GM12891 (cell line): ENCODE results near the gene UQCR11.
A peak's percentile ranks its signal among the peaks of the same experiment; 100 is the strongest.
"Not testable (repeated sequence)": the region's sequence is repeated elsewhere in the genome, so short reads cannot be mapped to it uniquely, and the experiment has no call there.

Experiments used
- DNase-seq: peaks from one replicate; pipeline ENCODE4 v3.0.0; 2011; ENCODE audit warnings: low spot score; ENCODE audit not compliant: insufficient read length
- FAIRE-seq: peaks from 2 replicates; lab custom pipeline; 2011; peaks lifted over from hg19 to GRCh38; lab: Jason Lieb, UNC
- PAX5 ChIP-seq: IDR thresholded peaks from 2 replicates; pipeline ENCODE4 v1.6.1; 2011; ENCODE audit warnings: low read length, moderate library complexity, mild to moderate bottlenecking; ENCODE audit not compliant: insufficient read depth, severe bottlenecking
- POLR2A ChIP-seq: IDR thresholded peaks from 2 replicates; pipeline ENCODE4 v1.6.1; 2011; ENCODE audit warnings: low read depth, low read length, control low read depth
- POLR2AphosphoS5 ChIP-seq: IDR thresholded peaks from 2 replicates; pipeline ENCODE4 v1.6.1; 2011; ENCODE audit warnings: low read depth, low read length, control low read depth
- POU2F2 ChIP-seq: IDR thresholded peaks from 2 replicates; pipeline ENCODE4 v1.6.1; 2011; ENCODE audit warnings: low read depth, mild to moderate bottlenecking, control low read depth, low read length, moderate library complexity
- SPI1 ChIP-seq: IDR thresholded peaks from 2 replicates; pipeline ENCODE4 v1.6.1; 2011; ENCODE audit warnings: low read depth, low read length, control low read depth
- TAF1 ChIP-seq: IDR thresholded peaks from 2 replicates; pipeline ENCODE4 v1.6.1; 2011; ENCODE audit warnings: low read depth, low read length, control low read depth

Gene UQCR11

GRCh38 chr19:1648920-1649541 is 43.8 kb upstream of the UQCR11 start:
- DNase-seq (no peak), FAIRE-seq (no peak)
- TF ChIP-seq POU2F2: no peak
- TF ChIP-seq PAX5: no peak
- TF ChIP-seq POLR2A: no peak
- TF ChIP-seq POLR2AphosphoS5: no peak
- TF ChIP-seq TAF1: no peak
- TF ChIP-seq SPI1: no peak

DNA sequence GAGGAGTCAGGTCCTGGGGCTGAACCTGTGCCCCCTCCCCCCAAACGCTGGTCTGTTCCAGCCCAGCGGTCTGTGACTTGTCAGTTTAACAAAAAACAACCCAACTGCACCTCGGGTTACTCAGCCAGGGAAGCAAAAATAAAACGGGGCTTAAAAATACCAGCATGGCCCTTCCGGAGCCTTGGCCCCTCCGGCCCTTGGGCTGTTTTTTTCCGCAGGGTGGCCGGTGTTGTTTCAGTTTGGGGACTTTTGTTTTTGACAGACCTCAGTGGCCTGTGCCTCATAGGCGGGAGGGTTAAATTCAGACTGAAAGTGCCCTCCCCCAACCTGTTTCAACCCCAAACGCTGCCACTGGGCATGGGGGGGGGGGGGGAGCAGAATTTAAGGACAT is 43.2 kb upstream of the UQCR11 start:
- peak; percentile 76 for DNase-seq
- TF ChIP-seq POLR2AphosphoS5 (no peak), POLR2A (no peak), TAF1 (0 out of 2 replicates have a peak, but pooled peaks have one; percentile 7), POU2F2 (no peak), PAX5 (peak; percentile 93), SPI1 (no peak)
- no peak for FAIRE-seq

- DNase-seq (no peak), FAIRE-seq (peak; percentile 89)
- TF ChIP-seq POLR2AphosphoS5 (no peak; the same call in 1 of the 2 replicates), POU2F2 (no peak), PAX5 (no peak), POLR2A (no peak), TAF1 (no peak), SPI1 (no peak)
Observed at GRCh38 chr19:1647501-1648458, 42.5 kb upstream of the UQCR11 start.

- DNase-seq: no peak
- FAIRE-seq: no peak
- no peak for TF ChIP-seq POU2F2
Observed at GRCh38 chr19:1646659-1647453, 41.6 kb upstream of the UQCR11 start.

DNA sequence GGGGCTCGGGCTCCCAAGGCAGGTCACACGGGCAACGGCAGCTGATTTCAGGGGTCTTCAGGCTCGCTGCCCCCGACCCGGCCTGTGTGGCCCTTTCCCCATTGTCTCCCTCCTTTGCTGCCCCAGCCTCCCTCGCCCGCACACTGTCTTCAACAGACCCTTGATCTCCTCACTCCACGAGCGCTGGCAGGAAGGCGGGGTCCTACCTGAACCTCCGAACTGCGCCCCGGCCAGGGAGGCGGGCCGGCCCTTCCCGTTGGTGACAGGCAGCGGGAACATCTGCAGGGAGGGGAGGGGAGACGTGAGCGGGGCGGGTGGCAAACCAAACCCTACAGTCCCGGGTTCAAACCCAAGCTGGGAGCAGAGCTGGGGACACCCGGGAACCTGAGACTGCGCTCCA is 40.9 kb upstream of the UQCR11 start:
- TF ChIP-seq POU2F2 (no peak), SPI1 (no peak), TAF1 (no peak), POLR2A (no peak), POLR2AphosphoS5 (no peak), PAX5 (no peak)
- no peak for FAIRE-seq

DNA sequence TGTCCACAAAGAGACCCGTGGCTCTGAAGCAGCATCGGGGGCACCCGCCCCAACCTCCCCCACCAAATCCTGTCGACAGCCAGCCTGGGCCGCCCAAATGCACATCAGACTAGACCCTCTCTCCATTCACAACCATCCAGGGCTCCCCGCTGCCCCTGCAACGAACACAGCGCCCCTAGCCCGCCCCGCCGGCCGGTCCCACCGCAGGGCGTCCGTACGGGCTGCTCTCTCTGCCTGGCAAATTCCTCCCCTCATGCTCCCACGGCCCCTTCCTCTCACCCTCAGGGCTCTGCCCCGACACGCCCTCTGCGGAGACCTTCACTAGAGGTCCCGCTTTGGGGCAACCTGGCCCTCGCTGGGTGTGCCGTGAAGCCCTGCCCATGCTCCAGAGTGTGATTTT is 40.0 kb upstream of the UQCR11 start:
- no peak for TF ChIP-seq POU2F2
- TF ChIP-seq POLR2A: no peak
- no peak for TF ChIP-seq PAX5
- no peak for TF ChIP-seq POLR2AphosphoS5
- TF ChIP-seq TAF1: no peak
- no peak for TF ChIP-seq SPI1
- no peak for FAIRE-seq
- DNase-seq: no peak

More for the DNA sequence above, 40.9 kb upstream of the UQCR11 start:
- DNase-seq: no peak

- FAIRE-seq (no peak), DNase-seq (no peak)
- TF ChIP-seq PAX5: no peak
- TF ChIP-seq POLR2AphosphoS5: no peak
- 0 out of 2 replicates have a peak, but pooled peaks have one; percentile 7 for TF ChIP-seq POU2F2
- TF ChIP-seq POLR2A: no peak
Observed at GRCh38 chr19:1644070-1644469, 38.8 kb upstream of the UQCR11 start.

DNA sequence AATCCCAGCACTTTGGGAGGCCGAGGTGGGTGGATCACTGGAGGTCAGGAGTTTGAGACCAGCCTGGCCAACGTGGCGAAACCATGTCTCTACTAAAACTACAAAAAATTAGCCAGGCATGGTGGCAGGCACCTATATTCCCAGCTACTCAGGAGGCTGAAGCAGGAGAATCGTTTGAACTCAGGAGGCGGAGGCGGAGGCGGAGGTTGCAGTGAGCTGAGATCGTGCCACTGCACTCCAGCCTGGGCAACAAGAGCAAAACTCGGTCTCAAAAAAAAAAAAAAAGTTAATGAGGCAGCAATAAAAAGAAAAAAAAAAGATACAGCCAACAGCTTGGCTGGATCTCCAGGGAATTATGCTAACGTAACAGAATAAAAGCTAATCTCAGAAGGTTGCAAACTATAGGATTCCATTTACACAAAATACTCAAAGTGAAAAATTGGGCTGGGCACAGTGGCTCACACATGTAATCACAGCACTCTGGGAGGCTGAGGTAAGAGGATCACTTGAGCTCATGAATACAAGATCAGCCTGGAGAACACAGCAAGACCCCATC is 35.7 kb upstream of the UQCR11 start:
- FAIRE-seq, DNase-seq: not testable (repeated sequence)
